Mesodermal cell (in vitro differentiated cells): ENCODE results near the gene PADI2.

ENCODE experiments used
- H3K27ac ChIP-seq: 2 replicates; pipeline ENCODE4 v1.7.0; 2013; ENCODE audit warnings: mild to moderate bottlenecking, low read depth, low read length, moderate library complexity; ENCODE audit not compliant: severe bottlenecking
- H3K36me3 ChIP-seq: 2 replicates; pipeline ENCODE4 v1.7.1; 2013; ENCODE audit warnings: mild to moderate bottlenecking, low read length, moderate library complexity; ENCODE audit not compliant: control insufficient read depth, insufficient read depth
- H3K4me1 ChIP-seq: one replicate; pipeline ENCODE4 v1.7.1; 2013; ENCODE audit warnings: mild to moderate bottlenecking, low read length; ENCODE audit not compliant: insufficient read depth, control insufficient read depth, poor library complexity, severe bottlenecking
- H3K4me3 ChIP-seq: 2 replicates; pipeline ENCODE4 v1.7.0; 2013; ENCODE audit warnings: low read length, control low read depth, mild to moderate bottlenecking; ENCODE audit not compliant: insufficient read depth, poor library complexity, severe bottlenecking; ENCODE audit errors: extremely low read depth
- H3K9me3 ChIP-seq: 2 replicates; pipeline ENCODE4 v1.7.1; 2013; ENCODE audit warnings: mild to moderate bottlenecking, low read length, moderate library complexity; ENCODE audit not compliant: control insufficient read depth
- WGBS, 2 experiments: methylation state at CpG; one replicate each; pipeline ENCODE4 v1.1.5; 2013; ENCODE audit warnings: missing lambda C conversion rate in 2 of 2; ENCODE audit not compliant: insufficient coverage in 2 of 2; 5-methylcytosine and 5-hydroxymethylcytosine counted together

Gene PADI2

GRCh38 chr1:17139637-17140036 is 20.4 kb upstream of the PADI2 start:
- H3K4me1 ChIP-seq: no peaks in the 10 kb centered on the region
- no peaks in the 10 kb centered on the region for H3K36me3 ChIP-seq
- H3K4me3 ChIP-seq: no peak overlapping the region
- peaks cover 8% of the 10 kb centered on the region for H3K9me3 ChIP-seq
- H3K27ac ChIP-seq: no peak overlapping the region

GRCh38 chr1:17137441-17137840 is 18.2 kb upstream of the PADI2 start:
- Histone ChIP-seq H3K27ac (no peak overlapping the region), H3K36me3 (no peaks in the 10 kb centered on the region), H3K4me1 (no peaks in the 10 kb centered on the region), H3K9me3 (peaks cover 8% of the 10 kb centered on the region), H3K4me3 (no peak overlapping the region)
- WGBS, 2 experiments: 54 to 67% methylated on average over 3 of the region's 6 CpGs

GRCh38 chr1:17136936-17137335 is 17.7 kb upstream of the PADI2 start:
- Histone ChIP-seq H3K4me1 (no peaks in the 10 kb centered on the region), H3K36me3 (no peaks in the 10 kb centered on the region), H3K9me3 (peaks cover 8% of the 10 kb centered on the region), H3K27ac (no peak overlapping the region), H3K4me3 (no peak overlapping the region)
- WGBS, 2 experiments: 80 to 97% methylated on average over 5 to 6 of the region's 8 CpGs

- Histone ChIP-seq H3K27ac (no peak overlapping the region), H3K9me3 (peaks cover 8% of the 10 kb centered on the region), H3K4me1 (no peaks in the 10 kb centered on the region), H3K4me3 (no peak overlapping the region), H3K36me3 (no peaks in the 10 kb centered on the region)
- 84 to 86% methylated on average over 12 to 13 of the region's 13 CpGs for WGBS, 2 experiments
These were observed 16.9 kb upstream of the PADI2 start for GRCh38 chr1:17136145-17136544.

- Histone ChIP-seq H3K9me3 (peaks cover 8% of the 10 kb centered on the region), H3K27ac (no peak overlapping the region), H3K4me1 (no peaks in the 10 kb centered on the region), H3K36me3 (no peaks in the 10 kb centered on the region), H3K4me3 (no peak overlapping the region)
- 54 to 67% methylated on average over 4 of the region's 5 CpGs for WGBS, 2 experiments
These were observed 16.3 kb upstream of the PADI2 start for GRCh38 chr1:17135530-17135929.

GRCh38 chr1:17134724-17135123 is 15.5 kb upstream of the PADI2 start:
- Histone ChIP-seq H3K9me3 (peaks cover 8% of the 10 kb centered on the region), H3K4me1 (peaks cover 4% of the 10 kb centered on the region), H3K27ac (no peak overlapping the region), H3K36me3 (no peaks in the 10 kb centered on the region), H3K4me3 (no peak overlapping the region)
- WGBS, 2 experiments: 94 to 100% methylated on average over 3 to 7 of the region's 7 CpGs

- peaks cover 6% of the 10 kb centered on the region for H3K4me1 ChIP-seq
- no peaks in the 10 kb centered on the region for H3K36me3 ChIP-seq
- peaks cover 8% of the 10 kb centered on the region for H3K9me3 ChIP-seq
- no peak overlapping the region for H3K4me3 ChIP-seq
- H3K27ac ChIP-seq: no peak overlapping the region
- 80 to 88% methylated on average over 4 of the region's 4 CpGs for WGBS, 2 experiments
These were observed 14.8 kb upstream of the PADI2 start for GRCh38 chr1:17134034-17134433.

- no peaks in the 10 kb centered on the region for H3K36me3 ChIP-seq
- WGBS, 2 experiments: 90 to 100% methylated on average over 1 to 2 of the region's 3 CpGs
- peaks cover 22% of the 10 kb centered on the region for H3K4me1 ChIP-seq
- H3K27ac ChIP-seq: no peak overlapping the region
- H3K4me3 ChIP-seq: no peak overlapping the region
- no peaks in the 10 kb centered on the region for H3K9me3 ChIP-seq
These were observed 10.9 kb upstream of the PADI2 start for GRCh38 chr1:17130138-17130635.

GRCh38 chr1:17128361-17128760 is 9.1 kb upstream of the PADI2 start:
- H3K36me3 ChIP-seq: no peaks in the 10 kb centered on the region
- H3K27ac ChIP-seq: peak overlapping the region; percentile 89
- H3K9me3 ChIP-seq: no peaks in the 10 kb centered on the region
- peaks cover 22% of the 10 kb centered on the region for H3K4me1 ChIP-seq
- 67 to 70% methylated on average over 1 to 2 of the region's 5 CpGs for WGBS, 2 experiments
- H3K4me3 ChIP-seq: no peak overlapping the region

- 6 to 29% methylated on average over 12 to 13 of the region's 16 CpGs for WGBS, 2 experiments
These were observed 6.5 kb upstream of the PADI2 start for GRCh38 chr1:17125756-17126237.

GRCh38 chr1:17123196-17124045 is 4.2 kb upstream of the PADI2 start:
- WGBS, 2 experiments: 86 to 93% methylated on average over 13 to 14 of the region's 14 CpGs
- H3K9me3 ChIP-seq: no peaks in the 10 kb centered on the region
- H3K4me3 ChIP-seq: no peak overlapping the region
- no peak overlapping the region for H3K27ac ChIP-seq
- peaks cover 35% of the 10 kb centered on the region for H3K4me1 ChIP-seq
- H3K36me3 ChIP-seq: no peaks in the 10 kb centered on the region

More at GRCh38 chr1:17125756-17126237, 6.5 kb upstream of the PADI2 start:
- no peak overlapping the region for H3K4me3 ChIP-seq
- no peaks in the 10 kb centered on the region for H3K36me3 ChIP-seq
- peaks cover 39% of the 10 kb centered on the region for H3K4me1 ChIP-seq
- no peaks in the 10 kb centered on the region for H3K9me3 ChIP-seq
- no peak overlapping the region for H3K27ac ChIP-seq
